Vagina (tissue), 2 donors: ENCODE measurements around the gene GPR153.

Experiments
- CTCF ChIP-seq, 3 experiments: fragments of 450-650 bp in 2 of 3; fragments of 200-600 bp in 1 of 3; sonication (generic) in 1 of 3; IDR thresholded peaks; one replicate each; pipeline ENCODE4 v1.5.1; 2017 to 2019; ENCODE audit warnings: antibody characterized with exemption in 3 of 3, mild to moderate bottlenecking in 2 of 3, moderate library complexity in 2 of 3
- POLR2AphosphoS5 ChIP-seq, 2 donors: sonication (generic); formaldehyde crosslinking; IDR thresholded peaks; one replicate each; pipeline ENCODE4 v1.9.0; 2017; ENCODE audit warnings: antibody characterized with exemption in 2 of 2, mild to moderate bottlenecking in 2 of 2, low read depth in 1 of 2; ENCODE audit not compliant: insufficient read depth in 1 of 2

GRCh38 chr1:6282577-6283270 lies 21.8 kb upstream of the GPR153 start:
- TF ChIP-seq CTCF (IDR thresholded peaks at IDR 0.05) (no peak), POLR2AphosphoS5 (IDR thresholded peaks at IDR 0.05; ENCODE audit: insufficient read depth in 1 of 2, low read depth in 1 of 2) (no peak)
